ENCODE measurements around the gene TRMT61A.

- no peak for TF ChIP-seq CHD4 (IDR thresholded peaks at IDR 0.05)
- peak; percentile 64 for TF ChIP-seq POLR2A (IDR thresholded peaks at IDR 0.05; ENCODE audit: low read depth, low read length)
- TF ChIP-seq CEBPB (IDR thresholded peaks at IDR 0.05; ENCODE audit: borderline replicate concordance in 1 of 2, low read depth in 2 of 2, low read length in 2 of 2), result no peak
- peak; percentile 28; the same call in 1 of the 2 replicates for TF ChIP-seq SMARCA5 (IDR thresholded peaks at IDR 0.05)
- TF ChIP-seq, protein P1, sequence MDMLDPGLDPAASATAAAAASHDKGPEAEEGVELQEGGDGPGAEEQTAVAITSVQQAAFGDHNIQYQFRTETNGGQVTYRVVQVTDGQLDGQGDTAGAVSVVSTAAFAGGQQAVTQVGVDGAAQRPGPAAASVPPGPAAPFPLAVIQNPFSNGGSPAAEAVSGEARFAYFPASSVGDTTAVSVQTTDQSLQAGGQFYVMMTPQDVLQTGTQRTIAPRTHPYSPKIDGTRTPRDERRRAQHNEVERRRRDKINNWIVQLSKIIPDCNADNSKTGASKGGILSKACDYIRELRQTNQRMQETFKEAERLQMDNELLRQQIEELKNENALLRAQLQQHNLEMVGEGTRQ (IDR thresholded peaks at IDR 0.05; ENCODE audit: borderline replicate concordance, low read depth, low read length), result no peak
- no peak for TF ChIP-seq GABPA (IDR thresholded peaks at IDR 0.05; ENCODE audit: low read depth)
- 0 out of 2 replicates have a peak, but pooled peaks have one; percentile 40 for TF ChIP-seq SIN3A (IDR thresholded peaks at IDR 0.05; ENCODE audit: low read depth, low read length)
- TF ChIP-seq BRCA1 (IDR thresholded peaks at IDR 0.05; ENCODE audit: low read depth, low read length), result no peak
- TF ChIP-seq CHD1 (IDR thresholded peaks at IDR 0.05; ENCODE audit: low read depth, low read length), result no peak
- TF ChIP-seq ZNF24 (IDR thresholded peaks at IDR 0.05), result no peak
- peak; percentile 38 to 63 (median 60); a peak in 4 of 6 replicates for TF ChIP-seq CTCF (IDR thresholded peaks at IDR 0.05 in 2 of 3, conservative IDR thresholded peaks at IDR 0.05 in 1 of 3; ENCODE audit: control insufficient read depth in 2 of 3, extremely low read depth in 1 of 3, insufficient read depth in 1 of 3, low read depth in 3 of 3, low read length in 3 of 3)
These were observed 8.1 kb upstream of the TRMT61A start for GRCh38 chr14:103520657-103521437.
